Fibroblast of lung (primary cell): ENCODE data around the gene AMDHD2. TPM values are rescaled to one million over a fixed set of nuclear protein-coding genes. Genes with fewer than 3 reads are reported as not detected.

Experiments
- DNase-seq, 2 donors: peaks; one replicate each; pipeline versions ENCODE4 v3.0.0 to v3.0.0-alpha.2; 2010; ENCODE audit warnings: low read depth in 2 of 2
- H2AFZ ChIP-seq: 2 replicates; pipeline ENCODE4 v1.5.1; 2012; ENCODE audit warnings: low read length, control low read depth, inconsistent platforms
- H3K27ac ChIP-seq: 2 replicates; pipeline ENCODE4 v1.5.1; 2011; ENCODE audit warnings: low read length, control low read depth; ENCODE audit not compliant: insufficient read depth
- H3K27me3 ChIP-seq: 2 replicates; pipeline ENCODE4 v1.5.1; 2011; ENCODE audit warnings: mild to moderate bottlenecking, low read length; ENCODE audit not compliant: control insufficient read depth, insufficient read depth
- H3K36me3 ChIP-seq: 2 replicates; pipeline ENCODE4 v1.5.1; 2011; ENCODE audit warnings: low read length; ENCODE audit not compliant: control insufficient read depth, insufficient read depth
- H3K4me1 ChIP-seq: 2 replicates; pipeline ENCODE4 v1.5.1; 2011; ENCODE audit warnings: low read length; ENCODE audit not compliant: control insufficient read depth, insufficient read depth; ENCODE audit errors: extremely low read depth
- H3K4me2 ChIP-seq: 2 replicates; pipeline ENCODE4 v1.5.1; 2011; ENCODE audit warnings: low read length, control low read depth; ENCODE audit not compliant: insufficient read depth; ENCODE audit errors: extremely low read depth
- H3K4me3 ChIP-seq, 4 experiments: fragments of 200-600 bp in 1 of 4; sonication (generic) in 1 of 4; replicated peaks in 1 of 4; 2 replicates each; pipeline ENCODE4 v1.5.1; 2011 to 2016; ENCODE audit warnings: low read length in 4 of 4, low read depth in 3 of 4, mild to moderate bottlenecking in 3 of 4, control low read depth in 2 of 4, inconsistent platforms in 1 of 4, mixed read lengths in 1 of 4; ENCODE audit not compliant: insufficient read depth in 1 of 4; ENCODE audit errors: control extremely low read depth in 1 of 4
- H3K79me2 ChIP-seq: 2 replicates; pipeline ENCODE4 v1.5.1; 2012; ENCODE audit warnings: mild to moderate bottlenecking, low read length, inconsistent platforms; ENCODE audit not compliant: control insufficient read depth, insufficient read depth
- H3K9ac ChIP-seq: 2 replicates; pipeline ENCODE4 v1.5.1; 2011; ENCODE audit warnings: mild to moderate bottlenecking, low read length, control low read depth; ENCODE audit not compliant: insufficient read depth
- H3K9me3 ChIP-seq: 2 replicates; pipeline ENCODE4 v1.5.1; 2012; ENCODE audit warnings: low read depth, low read length; ENCODE audit not compliant: control insufficient read depth, insufficient read depth
- H4K20me1 ChIP-seq: 2 replicates; pipeline ENCODE4 v1.5.1; 2011; ENCODE audit warnings: low read length; ENCODE audit not compliant: control insufficient read depth, insufficient read depth; ENCODE audit errors: extremely low read depth
- EZH2 ChIP-seq: IDR thresholded peaks from 2 replicates; pipeline ENCODE4 v1.5.1; 2012; ENCODE audit warnings: low read length, control low read depth, mild to moderate bottlenecking; ENCODE audit errors: missing control alignments
- polyA minus RNA-seq: library from RNA; depleted of rRNA, polyadenylated mRNA; stranded (reverse); fragments of >200 nt; gene quantifications from 2 replicates; pipeline ENCODE4 v1.2.3, GENCODE V29; 2011; ENCODE audit warnings: low replicate concordance
- polyA plus RNA-seq, 2 donors: library from polyadenylated mRNA; depleted of rRNA in 1 of 2; stranded (reverse) in 1 of 2; unstranded in 1 of 2; fragments of >200 nt; gene quantifications; 2 replicates each; pipeline ENCODE4 v1.2.1, GENCODE V29; 2011 to 2012; ENCODE audit warnings: missing spikeins in 1 of 2
- total RNA-seq: library from RNA; depleted of rRNA; stranded (reverse); fragments of >200 nt; gene quantifications from 2 replicates; pipeline ENCODE4 v1.2.1, GENCODE V29; 2014
- TF ChIP-seq, protein P1 (sequence below), 2 donors: IDR thresholded peaks in 1 of 2; conservative IDR thresholded peaks in 1 of 2; 1 replicate in 1 of 2; 2 replicates in 1 of 2; pipeline ENCODE4 v1.5.1; 2011 to 2012; ENCODE audit warnings: low read length in 2 of 2, control low read depth in 1 of 2, inconsistent platforms in 1 of 2, low read depth in 1 of 2, mild to moderate bottlenecking in 1 of 2

Gene AMDHD2, protein sequence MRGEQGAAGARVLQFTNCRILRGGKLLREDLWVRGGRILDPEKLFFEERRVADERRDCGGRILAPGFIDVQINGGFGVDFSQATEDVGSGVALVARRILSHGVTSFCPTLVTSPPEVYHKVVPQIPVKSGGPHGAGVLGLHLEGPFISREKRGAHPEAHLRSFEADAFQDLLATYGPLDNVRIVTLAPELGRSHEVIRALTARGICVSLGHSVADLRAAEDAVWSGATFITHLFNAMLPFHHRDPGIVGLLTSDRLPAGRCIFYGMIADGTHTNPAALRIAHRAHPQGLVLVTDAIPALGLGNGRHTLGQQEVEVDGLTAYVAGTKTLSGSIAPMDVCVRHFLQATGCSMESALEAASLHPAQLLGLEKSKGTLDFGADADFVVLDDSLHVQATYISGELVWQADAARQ
- total RNA-seq (37.2 and 39.0 TPM in 2 replicates), polyA plus RNA-seq (10.8 and 12.6 TPM in 2 replicates), polyA minus RNA-seq (13.3 and 19.2 TPM in 2 replicates)
- polyA plus RNA-seq (2012): 12.9 and 20.5 TPM in 2 replicates

DNA sequence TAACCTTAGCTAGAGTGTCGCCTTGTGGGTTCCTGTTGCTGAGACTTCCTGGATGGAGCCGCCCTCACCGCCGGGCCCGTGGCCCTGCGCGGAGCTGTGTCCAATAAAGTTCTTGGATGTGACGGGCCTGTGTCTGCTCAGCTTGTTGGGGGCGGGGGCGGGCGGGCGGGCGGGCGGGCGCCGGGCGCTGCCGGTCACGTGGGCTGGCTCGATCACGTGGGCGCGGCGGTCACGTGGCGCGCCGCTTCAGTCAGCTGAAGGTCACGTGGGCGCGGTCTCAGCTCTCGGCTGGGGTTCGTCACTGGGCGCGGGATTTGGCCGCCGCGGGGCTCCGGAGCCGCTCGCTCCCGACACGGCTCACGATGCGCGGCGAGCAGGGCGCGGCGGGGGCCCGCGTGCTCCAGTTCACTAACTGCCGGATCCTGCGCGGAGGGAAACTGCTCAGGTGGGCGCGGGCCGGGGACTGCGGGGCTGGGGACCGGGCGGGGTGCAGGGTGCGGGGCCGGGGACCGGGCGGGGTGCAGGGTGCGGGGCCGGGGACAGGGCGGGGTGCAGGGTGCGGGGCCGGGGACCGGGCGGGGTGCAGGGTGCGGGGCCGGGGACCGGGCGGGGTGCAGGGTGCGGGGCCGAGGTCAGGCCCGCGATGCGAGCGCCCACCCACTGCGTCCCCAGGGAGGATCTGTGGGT lies at the start of gene AMDHD2:
Gene AMDHD2, plus strand, starts transcription at position 275 of the 687 bp plus-strand sequence. Its CDS starts 88 bp downstream, at position 363.
- H3K36me3 ChIP-seq: peaks cover 25% of the 10 kb centered on the region
- no peak within 1 kb of the TSS for H2AFZ ChIP-seq
- peak within 1 kb of the TSS; percentile 55 for H3K27ac ChIP-seq
- H4K20me1 ChIP-seq: peaks cover 2% of the 10 kb centered on the region
- H3K4me3 ChIP-seq: peak within 1 kb of the TSS; percentile 63 to 75 (median 70)
- TF ChIP-seq EZH2: no peak
- TF ChIP-seq, protein P1, sequence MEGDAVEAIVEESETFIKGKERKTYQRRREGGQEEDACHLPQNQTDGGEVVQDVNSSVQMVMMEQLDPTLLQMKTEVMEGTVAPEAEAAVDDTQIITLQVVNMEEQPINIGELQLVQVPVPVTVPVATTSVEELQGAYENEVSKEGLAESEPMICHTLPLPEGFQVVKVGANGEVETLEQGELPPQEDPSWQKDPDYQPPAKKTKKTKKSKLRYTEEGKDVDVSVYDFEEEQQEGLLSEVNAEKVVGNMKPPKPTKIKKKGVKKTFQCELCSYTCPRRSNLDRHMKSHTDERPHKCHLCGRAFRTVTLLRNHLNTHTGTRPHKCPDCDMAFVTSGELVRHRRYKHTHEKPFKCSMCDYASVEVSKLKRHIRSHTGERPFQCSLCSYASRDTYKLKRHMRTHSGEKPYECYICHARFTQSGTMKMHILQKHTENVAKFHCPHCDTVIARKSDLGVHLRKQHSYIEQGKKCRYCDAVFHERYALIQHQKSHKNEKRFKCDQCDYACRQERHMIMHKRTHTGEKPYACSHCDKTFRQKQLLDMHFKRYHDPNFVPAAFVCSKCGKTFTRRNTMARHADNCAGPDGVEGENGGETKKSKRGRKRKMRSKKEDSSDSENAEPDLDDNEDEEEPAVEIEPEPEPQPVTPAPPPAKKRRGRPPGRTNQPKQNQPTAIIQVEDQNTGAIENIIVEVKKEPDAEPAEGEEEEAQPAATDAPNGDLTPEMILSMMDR (conservative IDR thresholded peaks at IDR 0.05 in 1 of 2, IDR thresholded peaks at IDR 0.05 in 1 of 2; ENCODE audit: low read depth in 1 of 2, low read length in 2 of 2): no peak
- DNase-seq: peak; percentile 84 to 92
- H3K27me3 ChIP-seq: no peaks in the 10 kb centered on the region
- peak within 1 kb of the TSS; percentile 79 for H3K9ac ChIP-seq
- peaks cover 16% of the 10 kb centered on the region for H3K4me1 ChIP-seq
- H3K9me3 ChIP-seq: no peaks in the 10 kb centered on the region
- peak within 1 kb of the TSS; percentile 52 for H3K4me2 ChIP-seq
- H3K79me2 ChIP-seq: peaks cover 59% of the 10 kb centered on the region

DNA sequence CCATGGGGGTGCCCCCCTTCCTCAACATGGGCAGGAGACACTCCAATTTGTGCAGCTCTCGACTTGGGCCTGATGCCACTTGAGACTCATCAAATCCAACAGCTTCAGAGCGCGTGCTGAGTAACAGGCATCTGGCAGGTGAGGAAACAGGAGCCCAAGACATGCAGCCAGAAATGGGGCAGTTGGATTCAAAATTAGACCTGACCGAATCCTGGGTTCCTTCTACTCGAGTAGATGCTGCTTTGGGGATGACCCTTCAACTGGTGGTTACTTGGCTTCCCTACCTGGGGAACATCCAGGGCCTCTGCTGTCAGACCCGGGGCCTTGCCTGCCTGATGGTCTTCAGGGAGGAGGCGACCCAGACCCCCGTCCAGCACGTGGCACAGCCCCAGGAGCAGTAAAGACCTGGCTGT lies 49.6 kb upstream of the AMDHD2 start:
- Histone ChIP-seq H3K4me2 (no peak overlapping the region), H2AFZ (no peak overlapping the region), H4K20me1 (no peaks in the 10 kb centered on the region), H3K27ac (no peak overlapping the region), H3K79me2 (no peaks in the 10 kb centered on the region), H3K9ac (no peak overlapping the region), H3K27me3 (no peaks in the 10 kb centered on the region), H3K4me3 (no peak overlapping the region), H3K36me3 (no peaks in the 10 kb centered on the region), H3K4me1 (peaks cover 15% of the 10 kb centered on the region), H3K9me3 (no peaks in the 10 kb centered on the region)
- TF ChIP-seq, protein P1 (conservative IDR thresholded peaks at IDR 0.05 in 1 of 2, IDR thresholded peaks at IDR 0.05 in 1 of 2; ENCODE audit: low read depth in 1 of 2, low read length in 2 of 2): no peak
- TF ChIP-seq EZH2: no peak
- no peak for DNase-seq

DNA sequence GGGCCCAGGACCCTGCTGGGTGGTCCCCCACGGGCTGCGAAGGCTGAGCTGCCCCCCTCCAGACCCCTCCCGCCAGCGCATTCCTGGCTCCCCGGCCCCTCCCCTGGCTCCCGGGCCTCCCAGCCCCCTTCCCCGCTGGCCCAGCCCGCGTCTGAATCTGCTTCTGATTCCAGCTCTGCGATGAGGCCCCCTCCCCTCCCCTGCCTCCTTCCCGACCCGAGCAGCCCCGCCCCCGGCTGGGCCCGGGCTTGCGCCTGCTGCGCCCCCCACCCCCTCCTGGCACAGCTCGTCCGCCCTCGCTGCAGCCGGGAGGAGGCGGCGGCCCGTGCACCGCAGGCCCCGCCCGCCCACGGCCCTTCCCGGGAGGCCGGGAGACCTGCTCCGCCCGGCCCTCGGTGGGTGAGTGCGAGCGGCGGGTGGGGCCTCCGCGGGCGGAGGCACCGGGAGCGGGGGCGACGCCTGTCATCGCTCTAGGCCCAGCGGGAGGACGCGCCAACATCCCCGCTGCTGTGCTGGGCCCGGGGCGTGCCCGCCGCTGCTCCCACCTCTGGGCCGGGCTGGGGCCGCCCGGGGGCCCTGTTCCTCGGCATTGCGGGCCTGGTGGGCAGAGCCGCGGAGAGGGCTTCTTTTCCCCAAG lies 49.0 kb upstream of the AMDHD2 start, which contains the start of gene NTN3:
Gene NTN3, plus strand, starts transcription at position 282 of the 637 bp plus-strand sequence. CDS start 405 bp downstream, outside the sequence.
- no peak within 1 kb of the TSS for H3K27ac ChIP-seq
- H3K9ac ChIP-seq: no peak within 1 kb of the TSS
- H3K36me3 ChIP-seq: no peaks in the 10 kb centered on the region
- no peaks in the 10 kb centered on the region for H4K20me1 ChIP-seq
- no peaks in the 10 kb centered on the region for H3K27me3 ChIP-seq
- H3K9me3 ChIP-seq: no peaks in the 10 kb centered on the region
- peak within 1 kb of the TSS; percentile 25 for H3K4me2 ChIP-seq
- no peak for TF ChIP-seq EZH2
- TF ChIP-seq, protein P1 (conservative IDR thresholded peaks at IDR 0.05 in 1 of 2, IDR thresholded peaks at IDR 0.05 in 1 of 2; ENCODE audit: low read depth in 1 of 2, low read length in 2 of 2): no peak
- H3K4me3 ChIP-seq: peak within 1 kb of the TSS in 1 of 4 experiments; percentile 44
- peaks cover 18% of the 10 kb centered on the region for H3K4me1 ChIP-seq
- H3K79me2 ChIP-seq: peaks cover 3% of the 10 kb centered on the region
- H2AFZ ChIP-seq: no peak within 1 kb of the TSS
- DNase-seq: no peak
